Measurements from ENCODE around the gene HIVEP3. TPM values are rescaled to one million over a fixed set of nuclear protein-coding genes. Genes with fewer than 3 reads are reported as not detected.

Gene HIVEP3
- total and polyA plus RNA-seq, 7 donors, result 0.70 to 3.4 (median 2.1) TPM

DNA sequence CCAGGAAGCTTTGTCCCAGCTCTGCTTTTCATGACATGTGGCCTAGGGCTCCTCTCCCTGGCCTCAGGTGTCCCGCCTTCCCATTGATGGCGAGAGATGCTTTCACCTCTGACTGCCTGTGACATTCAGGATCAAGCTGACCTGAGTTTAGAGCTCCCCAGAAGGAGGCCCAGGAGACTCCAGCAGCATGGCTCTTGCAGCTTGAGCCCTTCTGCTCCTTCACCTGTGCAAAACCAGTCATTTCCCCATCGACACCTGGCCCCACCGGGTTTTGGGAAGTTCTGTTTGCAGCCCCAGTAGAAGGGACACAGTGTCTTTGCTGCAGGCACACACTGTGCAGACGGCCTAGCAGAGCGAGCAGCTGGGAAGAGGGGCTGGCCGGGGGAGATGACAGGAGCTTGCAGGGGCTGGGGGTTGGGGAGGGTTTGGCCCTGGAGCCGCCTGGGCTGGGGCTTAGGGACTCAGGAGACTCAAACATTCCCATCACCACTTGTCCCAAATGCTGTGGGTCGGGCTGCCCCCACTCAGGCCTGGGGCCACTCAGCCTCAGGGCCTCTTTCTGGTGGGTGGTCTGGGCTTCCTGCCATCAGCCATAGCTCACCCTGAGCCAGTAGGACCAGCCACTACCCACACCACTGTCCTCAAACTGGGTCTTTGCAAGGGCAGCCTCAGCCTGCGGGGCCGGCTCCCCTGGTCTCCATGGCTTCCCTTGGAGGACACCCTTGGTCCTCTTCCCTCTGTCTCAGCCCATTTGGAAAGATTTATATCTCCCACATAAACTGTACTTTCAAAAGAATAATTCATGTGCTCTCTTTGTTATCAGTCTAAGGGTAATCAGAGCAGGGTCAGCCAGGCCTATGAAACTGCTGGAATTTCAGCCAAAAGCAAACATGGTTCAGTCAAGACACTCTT lies 430.4 kb downstream of the HIVEP3 start:
- peak in 1 of 2 donors; percentile 48 for DNase-seq
- no peak overlapping the region for H3K4me3 ChIP-seq
- H3K27me3 ChIP-seq (ENCODE audit: insufficient read depth in 3 of 3, low read length in 2 of 3), result no peaks in the 10 kb centered on the region
- ATAC-seq, result no peak
- no peak overlapping the region for H3K27ac ChIP-seq
- peaks cover 33% of the 10 kb centered on the region for H3K4me1 ChIP-seq
- 92 to 94% (median 93%) methylated on average over 11 of the region's 11 CpGs for WGBS, 3 donors
- TF ChIP-seq, protein P1, sequence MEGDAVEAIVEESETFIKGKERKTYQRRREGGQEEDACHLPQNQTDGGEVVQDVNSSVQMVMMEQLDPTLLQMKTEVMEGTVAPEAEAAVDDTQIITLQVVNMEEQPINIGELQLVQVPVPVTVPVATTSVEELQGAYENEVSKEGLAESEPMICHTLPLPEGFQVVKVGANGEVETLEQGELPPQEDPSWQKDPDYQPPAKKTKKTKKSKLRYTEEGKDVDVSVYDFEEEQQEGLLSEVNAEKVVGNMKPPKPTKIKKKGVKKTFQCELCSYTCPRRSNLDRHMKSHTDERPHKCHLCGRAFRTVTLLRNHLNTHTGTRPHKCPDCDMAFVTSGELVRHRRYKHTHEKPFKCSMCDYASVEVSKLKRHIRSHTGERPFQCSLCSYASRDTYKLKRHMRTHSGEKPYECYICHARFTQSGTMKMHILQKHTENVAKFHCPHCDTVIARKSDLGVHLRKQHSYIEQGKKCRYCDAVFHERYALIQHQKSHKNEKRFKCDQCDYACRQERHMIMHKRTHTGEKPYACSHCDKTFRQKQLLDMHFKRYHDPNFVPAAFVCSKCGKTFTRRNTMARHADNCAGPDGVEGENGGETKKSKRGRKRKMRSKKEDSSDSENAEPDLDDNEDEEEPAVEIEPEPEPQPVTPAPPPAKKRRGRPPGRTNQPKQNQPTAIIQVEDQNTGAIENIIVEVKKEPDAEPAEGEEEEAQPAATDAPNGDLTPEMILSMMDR (IDR thresholded peaks at IDR 0.05), result no peak
- H3K9me3 ChIP-seq, result no peaks in the 10 kb centered on the region
- H3K36me3 ChIP-seq (ENCODE audit: insufficient read depth in 1 of 2, low read depth in 1 of 2), result no peaks in the 10 kb centered on the region
- intact Hi-C loops (cut with DNase I), result no loop called here

DNA sequence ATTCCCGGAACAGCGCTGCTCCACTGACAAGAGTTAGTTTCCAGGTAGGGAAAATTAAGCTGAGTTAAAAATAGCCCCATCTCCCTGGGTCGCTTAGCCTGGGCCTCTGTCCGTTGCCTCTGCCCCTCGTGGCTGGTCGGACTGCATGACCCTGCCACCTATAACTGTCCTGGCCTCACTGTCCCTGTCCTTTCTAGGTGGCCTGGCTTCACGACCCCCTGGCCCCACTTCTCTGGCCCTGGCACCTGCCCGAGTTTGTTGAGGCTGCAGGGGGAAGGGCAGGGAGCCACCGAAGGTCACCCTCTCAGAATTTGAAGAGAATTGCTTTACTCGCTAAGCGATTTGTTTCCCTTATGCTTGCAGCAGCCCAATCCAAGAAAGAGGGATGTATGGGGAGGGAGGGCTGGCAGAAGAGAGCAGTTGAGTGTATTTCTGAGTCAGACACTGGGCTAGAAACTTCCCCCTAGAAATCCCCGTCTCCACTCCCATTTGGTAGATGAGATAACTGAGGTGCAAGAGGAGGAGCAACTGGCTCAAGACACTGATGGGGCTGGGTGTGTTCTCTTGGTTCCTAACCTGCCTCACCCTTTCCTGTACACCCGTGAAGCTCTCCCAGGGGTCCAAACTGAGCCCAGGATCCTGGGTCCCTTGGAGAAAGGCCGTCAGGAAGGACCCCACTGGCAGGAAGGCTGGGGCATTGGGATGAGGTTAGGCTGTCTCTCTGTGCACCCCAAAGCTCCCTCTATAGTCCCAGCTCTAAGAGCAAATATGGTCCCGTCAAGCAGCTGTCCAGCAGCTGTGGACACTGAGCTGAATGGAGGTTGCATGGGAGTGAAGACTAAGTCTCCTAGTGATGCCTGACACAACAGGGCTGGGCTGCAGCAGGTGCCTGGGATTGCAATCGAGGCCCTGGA lies 431.3 kb downstream of the HIVEP3 start:
- peaks cover 39% of the 10 kb centered on the region for H3K4me1 ChIP-seq
- WGBS, 3 donors, result 44 to 47% (median 45%) methylated on average over 16 of the region's 16 CpGs
- H3K36me3 ChIP-seq (ENCODE audit: insufficient read depth in 1 of 2, low read depth in 1 of 2), result no peaks in the 10 kb centered on the region
- DNase-seq, result peak; percentile 17 to 52
- TF ChIP-seq, protein P1 (IDR thresholded peaks at IDR 0.05), result no peak
- no peaks in the 10 kb centered on the region for H3K9me3 ChIP-seq
- H3K27me3 ChIP-seq (ENCODE audit: insufficient read depth in 3 of 3, low read length in 2 of 3), result no peaks in the 10 kb centered on the region
- intact Hi-C loops (cut with DNase I), result no loop called here
- no peak overlapping the region for H3K4me3 ChIP-seq
- peak; percentile 15 to 51 (median 31) for ATAC-seq
- peak overlapping the region; percentile 32 for H3K27ac ChIP-seq

GRCh38 chr1:41486371-41487125 lies 432.2 kb downstream of the HIVEP3 start:
- Histone ChIP-seq H3K36me3 (ENCODE audit: insufficient read depth in 1 of 2, low read depth in 1 of 2) (no peaks in the 10 kb centered on the region), H3K4me3 (no peak overlapping the region), H3K9me3 (no peaks in the 10 kb centered on the region), H3K27ac (peak overlapping the region; percentile 32), H3K27me3 (ENCODE audit: insufficient read depth in 3 of 3, low read length in 2 of 3) (no peaks in the 10 kb centered on the region), H3K4me1 (peaks cover 45% of the 10 kb centered on the region)
- 40 to 54% (median 46%) methylated on average over 23 of the region's 23 CpGs for WGBS, 3 donors
- TF ChIP-seq, protein P1 (IDR thresholded peaks at IDR 0.05), result no peak
- ATAC-seq, result peak; percentile 20 to 44 (median 30)
- DNase-seq, result peak in 1 of 2 donors; percentile 7
- intact Hi-C loops (cut with DNase I), result no loop called here

DNA sequence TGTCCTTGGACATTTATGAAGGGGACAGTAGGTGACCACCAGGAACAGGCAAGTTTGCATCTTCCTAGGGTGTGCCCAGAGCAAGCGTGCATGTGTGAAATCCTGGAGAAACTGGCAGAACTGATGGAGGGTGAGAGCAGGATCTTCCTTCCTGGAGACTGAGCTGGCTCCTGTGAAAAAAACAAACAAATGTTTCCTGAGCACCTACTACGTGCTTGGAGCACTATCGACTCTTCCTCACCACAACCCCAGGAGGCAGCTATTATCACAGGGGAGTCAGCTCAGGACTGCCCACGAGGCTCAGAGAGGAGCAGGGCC lies 432.7 kb downstream of the HIVEP3 start:
- ATAC-seq (no peak), DNase-seq (peak in 1 of 2 donors; percentile 29)
- intact Hi-C loops (cut with DNase I), result no loop called here
- Histone ChIP-seq H3K27me3 (ENCODE audit: insufficient read depth in 3 of 3, low read length in 2 of 3) (no peaks in the 10 kb centered on the region), H3K36me3 (ENCODE audit: insufficient read depth in 1 of 2, low read depth in 1 of 2) (no peaks in the 10 kb centered on the region), H3K4me1 (peaks cover 45% of the 10 kb centered on the region), H3K9me3 (no peaks in the 10 kb centered on the region), H3K27ac (no peak overlapping the region), H3K4me3 (no peak overlapping the region)
- TF ChIP-seq, protein P1 (IDR thresholded peaks at IDR 0.05), result no peak
- 75 to 78% (median 75%) methylated on average over 4 of the region's 4 CpGs for WGBS, 3 donors
